Measurements from ENCODE around the gene PKIB. TPM values are rescaled to one million over a fixed set of nuclear protein-coding genes. Genes with fewer than 3 reads are reported as not detected.

PKIB gene
- polyA plus RNA-seq, 1 donor (not counting 4 experiments of a cell fraction or from before 2014, with no cell fraction given) = 8.7 TPM

- Histone ChIP-seq H3K4me1 (ENCODE audit: control insufficient read depth, extremely low read depth, insufficient read depth, low read length) (peaks cover 12% of the 10 kb centered on the region), H3K4me2 (ENCODE audit: control insufficient read depth, extremely low read depth, insufficient read depth, low read depth, low read length) (no peak overlapping the region)
- FAIRE-seq = peak; percentile 46
These were observed 40.8 kb downstream of the PKIB start for GRCh38 chr6:122651031-122651430.

GRCh38 chr6:122651604-122652003 is 41.4 kb downstream of the PKIB start:
- H3K36me3 ChIP-seq (ENCODE audit: control insufficient read depth in 2 of 2, extremely low read depth in 1 of 2, insufficient read depth in 2 of 2, low read length in 2 of 2) = no peaks in the 10 kb centered on the region
- no peak for FAIRE-seq
- H3K4me1 ChIP-seq (ENCODE audit: control insufficient read depth, extremely low read depth, insufficient read depth, low read length) = peaks cover 12% of the 10 kb centered on the region
- no peak overlapping the region for H3K27ac ChIP-seq (ENCODE audit: control insufficient read depth, insufficient read depth, low read length)
- H3K79me2 ChIP-seq (ENCODE audit: control insufficient read depth, insufficient read depth, low read length) = no peaks in the 10 kb centered on the region
- H3K4me3 ChIP-seq (ENCODE audit: control insufficient read depth in 2 of 3, extremely low read depth in 1 of 3, insufficient read depth in 2 of 3, low read depth in 1 of 3, low read length in 3 of 3) = no peak overlapping the region
- no peaks in the 10 kb centered on the region for H3K9me1 ChIP-seq (ENCODE audit: control insufficient read depth, extremely low read depth, insufficient read depth, low read length)
- TF ChIP-seq CTCF (optimal IDR thresholded peaks at IDR 0.05 in 1 of 3, IDR thresholded peaks at IDR 0.05 in 1 of 3, conservative IDR thresholded peaks at IDR 0.05 in 1 of 3; ENCODE audit: extremely low read depth in 1 of 3, insufficient read depth in 2 of 3, low read length in 3 of 3) = no peak
- TF ChIP-seq EZH2 (IDR thresholded peaks at IDR 0.05; ENCODE audit: low read length) = no peak
- H4K20me1 ChIP-seq (ENCODE audit: control insufficient read depth, extremely low read depth, insufficient read depth, low read length) = no peaks in the 10 kb centered on the region
- H2AFZ ChIP-seq (ENCODE audit: control insufficient read depth, low read length) = no peak overlapping the region
- dilution Hi-C loops (cut with MboI; ENCODE audit: extremely low pct_ligation_motif_present, low sequenced_read_pairs) = no loop called here
- no peak for DNase-seq (ENCODE audit: low read depth, low spot score)
- H3K27me3 ChIP-seq (ENCODE audit: control insufficient read depth, extremely low read depth, insufficient read depth, low read length) = no peaks in the 10 kb centered on the region
- H3K9ac ChIP-seq (ENCODE audit: control insufficient read depth, extremely low read depth, insufficient read depth, low read length) = no peak overlapping the region
- H3K4me2 ChIP-seq (ENCODE audit: control insufficient read depth, extremely low read depth, insufficient read depth, low read depth, low read length) = no peak overlapping the region
- H3K9me3 ChIP-seq (ENCODE audit: control insufficient read depth, low read depth, low read length) = no peaks in the 10 kb centered on the region

More at GRCh38 chr6:122651031-122651430, 40.8 kb downstream of the PKIB start:
- H3K27me3 ChIP-seq (ENCODE audit: control insufficient read depth, extremely low read depth, insufficient read depth, low read length) = no peaks in the 10 kb centered on the region
- H3K9me3 ChIP-seq (ENCODE audit: control insufficient read depth, low read depth, low read length) = no peaks in the 10 kb centered on the region
- no peak overlapping the region for H3K27ac ChIP-seq (ENCODE audit: control insufficient read depth, insufficient read depth, low read length)
- TF ChIP-seq EZH2 (IDR thresholded peaks at IDR 0.05; ENCODE audit: low read length) (no peak), CTCF (optimal IDR thresholded peaks at IDR 0.05 in 1 of 3, IDR thresholded peaks at IDR 0.05 in 1 of 3, conservative IDR thresholded peaks at IDR 0.05 in 1 of 3; ENCODE audit: extremely low read depth in 1 of 3, insufficient read depth in 2 of 3, low read length in 3 of 3) (no peak)
- no peak overlapping the region for H3K4me3 ChIP-seq (ENCODE audit: control insufficient read depth in 2 of 3, extremely low read depth in 1 of 3, insufficient read depth in 2 of 3, low read depth in 1 of 3, low read length in 3 of 3)
- no peak overlapping the region for H3K9ac ChIP-seq (ENCODE audit: control insufficient read depth, extremely low read depth, insufficient read depth, low read length)
- no peak for DNase-seq (ENCODE audit: low read depth, low spot score)
- H3K79me2 ChIP-seq (ENCODE audit: control insufficient read depth, insufficient read depth, low read length) = no peaks in the 10 kb centered on the region
- no peak overlapping the region for H2AFZ ChIP-seq (ENCODE audit: control insufficient read depth, low read length)
- H3K9me1 ChIP-seq (ENCODE audit: control insufficient read depth, extremely low read depth, insufficient read depth, low read length) = no peaks in the 10 kb centered on the region
- no peaks in the 10 kb centered on the region for H3K36me3 ChIP-seq (ENCODE audit: control insufficient read depth in 2 of 2, extremely low read depth in 1 of 2, insufficient read depth in 2 of 2, low read length in 2 of 2)
- no peaks in the 10 kb centered on the region for H4K20me1 ChIP-seq (ENCODE audit: control insufficient read depth, extremely low read depth, insufficient read depth, low read length)
- dilution Hi-C loops (cut with MboI; ENCODE audit: extremely low pct_ligation_motif_present, low sequenced_read_pairs) = no loop called here
